ENCODE data around the gene CYP2B6.

DNA sequence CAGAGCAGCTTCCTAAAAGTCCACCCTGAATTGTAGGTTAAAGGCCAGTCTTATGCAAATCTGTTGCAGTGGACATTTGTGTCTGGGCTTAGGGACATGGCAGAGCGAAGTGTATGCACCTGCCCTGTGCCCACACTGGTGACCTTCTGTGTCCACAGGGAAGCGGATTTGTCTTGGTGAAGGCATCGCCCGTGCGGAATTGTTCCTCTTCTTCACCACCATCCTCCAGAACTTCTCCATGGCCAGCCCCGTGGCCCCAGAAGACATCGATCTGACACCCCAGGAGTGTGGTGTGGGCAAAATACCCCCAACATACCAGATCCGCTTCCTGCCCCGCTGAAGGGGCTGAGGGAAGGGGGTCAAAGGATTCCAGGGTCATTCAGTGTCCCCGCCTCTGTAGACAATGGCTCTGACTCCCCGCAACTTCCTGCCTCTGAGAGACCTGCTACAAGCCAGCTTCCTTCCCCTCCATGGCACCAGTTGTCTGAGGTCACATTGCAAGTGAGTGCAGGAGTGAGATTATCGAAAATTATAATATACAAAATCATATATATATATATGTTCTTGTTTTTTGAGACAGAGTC is 25.5 kb downstream of the CYP2B6 start:
- TF ChIP-seq EP300 (IDR thresholded peaks at IDR 0.05) (no peak), REST (IDR thresholded peaks at IDR 0.05) (no peak), CTCF (IDR thresholded peaks at IDR 0.05) (no peak), RCOR1 (IDR thresholded peaks at IDR 0.05; ENCODE audit: low read depth, low read length) (no peak), TP53 (CRISPR knock-in tag; IDR thresholded peaks at IDR 0.05) (no peak), CHD2 (IDR thresholded peaks at IDR 0.05; ENCODE audit: low read length, partially characterized antibody) (no peak), POLR2A (IDR thresholded peaks at IDR 0.05; ENCODE audit: low read length) (no peak)
- TF ChIP-seq, protein P1, sequence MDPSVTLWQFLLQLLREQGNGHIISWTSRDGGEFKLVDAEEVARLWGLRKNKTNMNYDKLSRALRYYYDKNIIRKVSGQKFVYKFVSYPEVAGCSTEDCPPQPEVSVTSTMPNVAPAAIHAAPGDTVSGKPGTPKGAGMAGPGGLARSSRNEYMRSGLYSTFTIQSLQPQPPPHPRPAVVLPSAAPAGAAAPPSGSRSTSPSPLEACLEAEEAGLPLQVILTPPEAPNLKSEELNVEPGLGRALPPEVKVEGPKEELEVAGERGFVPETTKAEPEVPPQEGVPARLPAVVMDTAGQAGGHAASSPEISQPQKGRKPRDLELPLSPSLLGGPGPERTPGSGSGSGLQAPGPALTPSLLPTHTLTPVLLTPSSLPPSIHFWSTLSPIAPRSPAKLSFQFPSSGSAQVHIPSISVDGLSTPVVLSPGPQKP (IDR thresholded peaks at IDR 0.05; ENCODE audit: low read depth, low read length), result no peak

All from A549 (cell line).